Ovary (tissue), 3 donors: ENCODE measurements around the gene RGL1.

Source experiments
- EP300 ChIP-seq: sonication (generic); formaldehyde crosslinking; IDR thresholded peaks from one replicate; pipeline ENCODE4 v1.6.1; 2017; ENCODE audit warnings: antibody characterized with exemption
- POLR2A ChIP-seq: fragments of 450-650 bp; IDR thresholded peaks from one replicate; pipeline ENCODE4 v1.6.1; 2017; ENCODE audit warnings: antibody characterized with exemption, mild to moderate bottlenecking, moderate library complexity
- TF ChIP-seq, protein P1 (sequence below), 3 donors: fragments of 450-650 bp in 2 of 3; fragments of 200-600 bp in 1 of 3; IDR thresholded peaks; one replicate each; pipeline versions ENCODE4 v1.5.1 to v1.8.0; 2016 to 2022; ENCODE audit warnings: antibody characterized with exemption in 3 of 3, mild to moderate bottlenecking in 1 of 3
- donor health status: DM: no; HTN: no; CAD: no.

DNA sequence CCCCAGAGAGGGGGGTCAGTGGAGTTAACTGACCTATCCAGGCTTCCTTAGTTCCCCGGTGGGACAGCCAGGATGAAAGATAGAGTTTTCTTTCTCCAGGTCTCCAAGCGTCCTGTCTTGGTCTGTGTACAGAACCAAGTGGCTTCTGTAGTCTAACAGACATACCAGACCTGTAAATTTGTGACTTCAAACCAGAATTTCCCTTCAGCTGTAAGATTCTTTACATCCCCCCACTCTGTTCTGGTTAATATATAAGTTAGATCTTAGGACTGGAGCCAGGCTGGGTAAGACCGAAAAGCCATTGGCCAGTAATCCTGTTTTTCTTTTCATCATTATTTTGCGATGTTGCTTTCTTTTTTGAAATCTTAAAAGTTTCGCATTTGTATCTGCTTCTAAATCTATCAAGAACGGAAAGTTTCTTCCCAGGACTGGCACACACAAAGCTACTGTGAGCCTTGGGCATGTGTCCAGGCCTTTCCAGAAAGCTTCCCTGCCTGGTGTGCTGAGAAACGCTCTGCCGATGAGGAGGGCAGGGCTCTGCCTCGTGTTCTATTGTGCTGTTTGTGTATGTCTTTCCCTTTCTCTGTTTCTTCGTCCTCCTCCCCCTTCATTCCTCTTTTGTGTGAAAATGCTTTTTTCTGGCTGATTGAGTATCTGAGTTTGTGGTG lies 72.3 kb downstream of the RGL1 start:
- TF ChIP-seq, protein P1, sequence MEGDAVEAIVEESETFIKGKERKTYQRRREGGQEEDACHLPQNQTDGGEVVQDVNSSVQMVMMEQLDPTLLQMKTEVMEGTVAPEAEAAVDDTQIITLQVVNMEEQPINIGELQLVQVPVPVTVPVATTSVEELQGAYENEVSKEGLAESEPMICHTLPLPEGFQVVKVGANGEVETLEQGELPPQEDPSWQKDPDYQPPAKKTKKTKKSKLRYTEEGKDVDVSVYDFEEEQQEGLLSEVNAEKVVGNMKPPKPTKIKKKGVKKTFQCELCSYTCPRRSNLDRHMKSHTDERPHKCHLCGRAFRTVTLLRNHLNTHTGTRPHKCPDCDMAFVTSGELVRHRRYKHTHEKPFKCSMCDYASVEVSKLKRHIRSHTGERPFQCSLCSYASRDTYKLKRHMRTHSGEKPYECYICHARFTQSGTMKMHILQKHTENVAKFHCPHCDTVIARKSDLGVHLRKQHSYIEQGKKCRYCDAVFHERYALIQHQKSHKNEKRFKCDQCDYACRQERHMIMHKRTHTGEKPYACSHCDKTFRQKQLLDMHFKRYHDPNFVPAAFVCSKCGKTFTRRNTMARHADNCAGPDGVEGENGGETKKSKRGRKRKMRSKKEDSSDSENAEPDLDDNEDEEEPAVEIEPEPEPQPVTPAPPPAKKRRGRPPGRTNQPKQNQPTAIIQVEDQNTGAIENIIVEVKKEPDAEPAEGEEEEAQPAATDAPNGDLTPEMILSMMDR (IDR thresholded peaks at IDR 0.05), result no peak
- no peak for TF ChIP-seq EP300
- no peak for TF ChIP-seq POLR2A
